Stimulated activated CD8-positive, alpha-beta memory T cell treated with anti-CD3 and anti-CD28 coated beads, Interleukin-12 subunit alpha, Interleukin-12 subunit beta, amount 100 ng/mL, for 24 hours (primary cell): ENCODE results near the gene MOK.
"Not testable (repeated sequence)": the region's sequence is repeated elsewhere in the genome, so short reads cannot be mapped to it uniquely, and the experiment has no call there.

ENCODE experiments used
- DNase-seq: peaks from one replicate; pipeline ENCODE4 v3.0.0-alpha.2; 2020; ENCODE audit errors: extremely low read depth

MOK gene

GRCh38 chr14:102248121-102248520, 56.8 kb downstream of the MOK start:
- DNase-seq, result no peak

DNA sequence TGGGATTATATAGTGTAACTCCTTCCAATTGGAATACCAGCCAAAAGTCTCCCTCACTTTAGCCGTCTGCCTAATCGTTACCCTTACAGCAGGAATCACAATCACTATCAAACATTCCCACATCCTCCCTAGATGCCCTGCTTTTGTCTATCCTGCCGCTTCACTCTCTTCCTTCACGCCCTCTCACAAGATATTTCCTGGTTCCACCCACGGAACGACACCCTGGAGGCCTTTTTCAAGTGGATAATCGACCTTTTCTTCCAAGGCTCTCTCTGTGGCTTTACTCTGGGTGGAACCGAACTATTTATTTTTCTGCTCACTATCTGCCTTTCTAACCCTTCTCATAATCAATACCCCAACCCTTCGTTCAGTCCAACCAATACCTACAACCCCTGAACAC, 58.9 kb downstream of the MOK start:
- no peak for DNase-seq

DNA sequence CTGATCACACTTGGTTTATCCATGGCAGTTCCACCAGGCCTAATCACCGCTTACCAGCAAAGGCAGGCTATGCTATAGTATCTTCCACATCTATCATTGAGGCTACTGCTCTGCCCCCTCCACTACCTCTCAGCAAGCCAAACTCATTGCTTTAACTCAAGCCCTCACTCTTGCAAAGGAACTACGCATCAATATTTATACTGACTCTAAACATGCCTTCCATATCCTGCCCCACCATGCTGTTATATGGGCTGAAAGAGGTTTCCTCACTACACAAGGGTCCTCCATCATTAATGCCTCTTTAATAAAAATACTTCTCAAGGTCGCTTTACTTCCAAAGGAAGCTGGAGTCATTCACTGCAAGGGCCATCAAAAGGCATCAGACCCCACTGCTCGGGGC, 61.2 kb downstream of the MOK start:
- not testable (repeated sequence) for DNase-seq

GRCh38 chr14:102241147-102241546, 63.8 kb downstream of the MOK start:
- no peak for DNase-seq

- not testable (repeated sequence) for DNase-seq
Measured at GRCh38 chr14:102240481-102240880, 64.5 kb downstream of the MOK start.

DNA sequence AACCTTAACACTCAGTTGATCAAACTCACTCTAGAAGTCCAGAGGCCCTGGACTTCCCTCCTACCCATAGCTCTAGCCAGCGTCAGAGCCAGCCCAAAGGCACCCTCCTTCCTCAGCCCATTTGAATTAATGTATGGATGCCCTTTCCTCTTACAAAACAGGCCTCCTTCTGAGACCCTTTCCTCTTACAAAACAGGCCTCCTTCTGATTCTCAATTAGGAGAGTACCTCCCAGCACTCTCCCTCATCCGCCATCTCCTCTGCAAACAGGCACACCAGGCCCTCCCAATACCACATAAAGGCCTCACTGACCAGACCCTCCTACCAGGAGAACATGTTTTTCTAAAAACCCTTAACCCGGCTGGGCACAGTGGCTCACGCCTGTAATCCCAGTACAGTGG, 65.7 kb downstream of the MOK start:
- no peak for DNase-seq

GRCh38 chr14:102238766-102239165, 66.2 kb downstream of the MOK start:
- DNase-seq, result no peak

GRCh38 chr14:102238131-102238530, 66.8 kb downstream of the MOK start:
- no peak for DNase-seq

GRCh38 chr14:102236026-102236425, 68.9 kb downstream of the MOK start:
- no peak for DNase-seq

- peak; percentile 39 for DNase-seq
Measured at GRCh38 chr14:102235275-102235897, 69.6 kb downstream of the MOK start.

DNA sequence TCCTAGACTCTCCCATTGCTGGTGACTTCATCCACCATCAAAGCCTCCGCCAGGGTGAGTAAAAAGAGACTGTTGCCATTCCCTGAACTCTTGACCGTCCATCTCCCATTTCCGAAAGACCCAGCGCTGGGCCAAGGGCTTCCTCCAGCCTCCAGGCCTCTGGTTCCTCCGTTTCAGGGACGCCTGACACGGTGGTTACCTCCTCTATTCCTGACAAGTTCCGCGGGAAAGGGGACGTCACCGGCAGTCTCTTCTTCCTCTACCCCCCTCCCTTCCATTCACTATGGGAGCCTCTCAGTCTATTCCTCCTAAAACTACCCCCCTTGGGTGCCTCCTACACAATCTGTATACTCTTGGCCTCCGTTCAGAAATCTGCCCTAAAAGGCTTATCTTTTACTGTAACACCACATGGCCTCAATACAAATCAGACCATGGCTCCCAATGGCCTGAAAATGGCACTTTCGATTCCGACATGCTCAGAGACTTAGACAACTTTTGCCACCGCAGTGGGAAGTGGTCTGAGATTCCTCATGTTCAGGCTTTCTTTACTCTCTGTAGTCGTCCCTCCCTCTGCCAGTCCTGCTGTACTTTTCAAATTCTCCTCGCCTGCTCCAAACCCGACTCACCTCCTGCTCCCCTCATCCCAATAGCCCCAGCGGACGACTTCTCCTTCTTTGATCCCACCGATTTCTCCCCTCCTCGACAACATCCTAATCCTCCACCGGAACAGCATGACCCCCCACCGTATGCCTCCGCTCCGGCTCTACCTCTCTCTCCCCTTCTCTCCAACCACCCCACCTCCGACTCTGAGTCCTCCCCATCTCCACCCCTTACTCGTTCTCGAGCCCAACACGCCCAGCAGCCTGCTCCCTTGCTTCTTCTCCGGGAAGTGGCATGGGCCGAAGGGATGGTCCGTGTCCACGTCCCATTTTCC, 70.4 kb downstream of the MOK start:
- no peak for DNase-seq

DNA sequence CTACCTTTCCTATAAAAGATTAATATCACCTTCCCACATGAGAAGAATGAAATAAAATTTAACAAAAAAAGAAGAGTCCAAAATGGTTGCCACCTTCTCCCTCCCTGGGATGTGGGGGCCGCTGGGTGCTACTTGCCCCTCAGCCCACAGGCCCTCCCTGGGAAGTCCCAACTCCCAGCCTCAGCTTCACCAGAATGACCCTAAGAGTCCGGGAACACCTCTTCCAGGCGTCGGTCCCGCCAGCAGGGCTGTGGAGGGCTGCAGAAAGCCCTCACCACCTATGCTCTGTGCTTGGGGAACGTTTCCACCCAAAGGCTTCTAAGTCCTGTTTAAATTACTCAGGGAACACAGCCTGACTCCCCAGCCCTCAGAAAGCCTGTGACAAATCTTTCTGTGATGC, 71.9 kb downstream of the MOK start:
- DNase-seq, result no peak

GRCh38 chr14:102232348-102232625, 72.7 kb downstream of the MOK start:
- no peak for DNase-seq

GRCh38 chr14:102231476-102232347, 73.3 kb downstream of the MOK start:
- no peak for DNase-seq

DNA sequence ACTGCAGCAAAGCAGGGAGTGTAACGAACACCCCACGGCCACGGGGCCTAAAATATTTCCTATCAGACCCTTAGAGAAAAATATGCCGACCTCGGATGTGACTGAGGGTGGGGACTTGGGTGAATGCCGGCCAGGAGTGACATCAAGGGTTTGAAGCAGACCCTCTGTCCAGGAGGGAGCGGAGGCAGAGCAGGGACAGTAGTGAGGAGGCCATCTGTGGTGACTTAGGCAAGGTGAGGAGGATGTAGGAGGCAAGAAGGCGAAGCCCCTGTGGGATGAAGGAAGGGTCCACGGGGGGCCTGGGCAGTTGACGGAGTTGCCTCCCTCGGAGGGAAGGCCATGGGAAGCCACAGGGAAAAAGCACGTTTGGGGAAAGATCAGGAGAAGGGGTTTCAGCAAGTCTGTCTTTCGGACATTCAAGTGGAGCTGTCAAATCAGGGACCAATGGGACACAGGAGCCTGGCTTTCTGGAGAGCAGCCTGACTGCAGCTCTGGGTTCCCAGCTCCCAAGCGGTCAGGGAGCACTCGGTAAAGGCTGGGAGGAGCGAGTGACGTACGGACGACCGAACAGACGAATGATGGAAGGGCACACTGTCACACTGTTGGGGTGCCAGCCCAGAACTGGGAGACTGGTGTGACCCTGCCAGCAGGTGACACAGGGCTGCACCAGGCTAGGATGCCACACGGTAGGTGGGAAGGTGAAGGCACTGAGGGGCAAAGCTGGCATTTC, 74.3 kb downstream of the MOK start:
- DNase-seq, result no peak

DNA sequence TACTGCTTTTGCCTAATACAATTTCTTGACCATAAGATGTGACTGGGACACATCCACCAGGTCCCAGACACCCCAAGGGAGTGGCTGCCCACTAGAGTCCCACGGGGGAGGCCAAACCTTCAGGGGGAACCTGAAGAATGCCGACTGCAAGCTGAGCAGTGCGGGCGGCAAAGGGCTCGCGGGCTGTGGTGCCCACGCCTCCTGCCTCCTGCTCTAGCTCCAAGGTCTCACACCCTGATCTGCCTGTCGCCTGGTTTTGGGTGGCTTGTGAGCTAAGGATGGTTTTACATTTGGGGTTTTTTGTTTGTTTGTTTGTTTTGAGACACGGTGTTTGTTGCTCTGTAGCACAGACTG, 75.2 kb downstream of the MOK start:
- no peak for DNase-seq

GRCh38 chr14:102229071-102229738, 75.8 kb downstream of the MOK start:
- DNase-seq, result no peak

GRCh38 chr14:102227184-102227964, 77.6 kb downstream of the MOK start:
- no peak for DNase-seq

- no peak for DNase-seq
Measured at GRCh38 chr14:102226356-102227125, 78.4 kb downstream of the MOK start.

GRCh38 chr14:102225936-102226335, 79.0 kb downstream of the MOK start:
- DNase-seq, result no peak
